ENCODE measurements around the gene TMEM38B.

TMEM38B gene

GRCh38 chr9:105694190-105694847, at the start of gene TMEM38B:
Gene TMEM38B (plus strand): TSS chr9:105694541. CDS start chr9:105694661, 120 bp downstream.
- DNase-seq = peak; percentile 48

GRCh38 chr9:105646879-105647594, 47.3 kb upstream of the TMEM38B start:
- DNase-seq = peak; percentile 13

GRCh38 chr9:105647595-105648349, 46.6 kb upstream of the TMEM38B start:
- no peak for DNase-seq

- no peak for DNase-seq
These were observed 42.5 kb upstream of the TMEM38B start for GRCh38 chr9:105651806-105652205.

GRCh38 chr9:105656131-105656921, 38.0 kb upstream of the TMEM38B start:
- DNase-seq = no peak

- DNase-seq = no peak
These were observed 36.0 kb upstream of the TMEM38B start for GRCh38 chr9:105658351-105658750.

GRCh38 chr9:105661011-105661410, 33.3 kb upstream of the TMEM38B start:
- no peak for DNase-seq

- DNase-seq = no peak
These were observed 31.9 kb upstream of the TMEM38B start, which contains the start of gene TAL2 for GRCh38 chr9:105662184-105663104. Gene TAL2 (plus strand): TSS chr9:105662457. CDS start chr9:105662497, 40 bp downstream.

GRCh38 chr9:105663914-105664313, 30.4 kb upstream of the TMEM38B start:
- no peak for DNase-seq

- no peak for DNase-seq
These were observed 26.5 kb upstream of the TMEM38B start for GRCh38 chr9:105667867-105668266.

GRCh38 chr9:105670315-105670714, 24.0 kb upstream of the TMEM38B start:
- no peak for DNase-seq

- DNase-seq = no peak
These were observed 23.6 kb upstream of the TMEM38B start for GRCh38 chr9:105670775-105671174.

GRCh38 chr9:105672711-105673234, 21.6 kb upstream of the TMEM38B start:
- DNase-seq = no peak

GRCh38 chr9:105673850-105674387, 20.4 kb upstream of the TMEM38B start:
- DNase-seq = no peak

GRCh38 chr9:105676351-105676923, 17.9 kb upstream of the TMEM38B start:
- no peak for DNase-seq

GRCh38 chr9:105678163-105678562, 16.2 kb upstream of the TMEM38B start:
- no peak for DNase-seq

GRCh38 chr9:105678781-105679180, 15.6 kb upstream of the TMEM38B start:
- DNase-seq = no peak

- peak; percentile 85 for DNase-seq
These were observed 14.9 kb upstream of the TMEM38B start for GRCh38 chr9:105679257-105680022.

GRCh38 chr9:105681313-105681712, 13.0 kb upstream of the TMEM38B start:
- no peak for DNase-seq

- DNase-seq = no peak
These were observed 12.6 kb upstream of the TMEM38B start for GRCh38 chr9:105681724-105682123.
